Rectal smooth muscle tissue (tissue), 1 donor: ENCODE measurements around the gene SLCO2A1.

Source experiments
- H3K27ac ChIP-seq: one replicate; pipeline ENCODE4 v1.7.0; 2013; ENCODE audit warnings: low read depth, low read length, inconsistent platforms
- H3K27me3 ChIP-seq: one replicate; pipeline ENCODE4 v1.7.0; 2013; ENCODE audit warnings: low read length; ENCODE audit not compliant: control insufficient read depth, insufficient read depth
- H3K36me3 ChIP-seq: one replicate; pipeline ENCODE4 v1.7.0; 2013; ENCODE audit warnings: low read length; ENCODE audit not compliant: control insufficient read depth, insufficient read depth
- H3K4me1 ChIP-seq: one replicate; pipeline ENCODE4 v1.7.0; 2013; ENCODE audit warnings: low read length; ENCODE audit not compliant: control insufficient read depth, insufficient read depth
- H3K4me3 ChIP-seq: one replicate; pipeline ENCODE4 v1.7.0; 2013; ENCODE audit warnings: low read length
- H3K9ac ChIP-seq: one replicate; pipeline ENCODE4 v1.7.0; 2013; ENCODE audit warnings: low read length

The SLCO2A1 gene

DNA sequence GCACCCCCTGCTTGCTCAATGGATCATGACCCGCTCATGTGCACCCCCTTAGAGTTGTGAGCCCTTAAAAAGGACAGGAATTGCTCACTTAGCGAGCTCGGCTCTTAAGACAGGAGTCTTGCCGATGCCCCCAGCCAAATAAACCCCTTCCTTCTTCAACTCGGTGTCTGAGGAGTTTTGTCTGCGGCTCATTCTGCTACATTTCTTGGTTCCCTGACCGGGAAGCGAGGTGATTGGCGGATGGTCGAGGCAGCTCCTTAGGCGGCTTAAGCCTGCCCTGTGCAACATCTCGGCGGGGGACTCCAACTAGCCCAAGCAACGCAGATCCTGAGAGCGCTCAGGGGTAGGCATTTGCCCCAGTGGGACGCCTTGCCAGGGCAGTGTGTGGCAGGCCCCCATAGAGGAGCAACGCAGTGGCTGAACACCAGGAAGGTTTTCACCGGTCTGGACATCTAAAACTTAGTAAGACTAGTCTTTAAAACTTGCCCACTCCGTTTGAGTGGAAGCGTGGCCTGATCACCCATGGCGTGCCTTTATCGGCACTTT is 9.5 kb downstream of the SLCO2A1 start:
- Histone ChIP-seq H3K4me3 (no peak overlapping the region), H3K27me3 (no peaks in the 10 kb centered on the region), H3K9ac (no peak overlapping the region), H3K36me3 (no peaks in the 10 kb centered on the region), H3K27ac (no peak overlapping the region), H3K4me1 (no peaks in the 10 kb centered on the region)

- Histone ChIP-seq H3K4me3 (no peak overlapping the region), H3K27ac (no peak overlapping the region), H3K36me3 (no peaks in the 10 kb centered on the region), H3K4me1 (no peaks in the 10 kb centered on the region), H3K9ac (no peak overlapping the region), H3K27me3 (no peaks in the 10 kb centered on the region)
Measured at GRCh38 chr3:134018850-134019249, 10.9 kb downstream of the SLCO2A1 start.

GRCh38 chr3:134018406-134018805 is 11.3 kb downstream of the SLCO2A1 start:
- Histone ChIP-seq H3K4me1 (no peaks in the 10 kb centered on the region), H3K27ac (no peak overlapping the region), H3K27me3 (no peaks in the 10 kb centered on the region), H3K9ac (no peak overlapping the region), H3K36me3 (no peaks in the 10 kb centered on the region), H3K4me3 (no peak overlapping the region)

DNA sequence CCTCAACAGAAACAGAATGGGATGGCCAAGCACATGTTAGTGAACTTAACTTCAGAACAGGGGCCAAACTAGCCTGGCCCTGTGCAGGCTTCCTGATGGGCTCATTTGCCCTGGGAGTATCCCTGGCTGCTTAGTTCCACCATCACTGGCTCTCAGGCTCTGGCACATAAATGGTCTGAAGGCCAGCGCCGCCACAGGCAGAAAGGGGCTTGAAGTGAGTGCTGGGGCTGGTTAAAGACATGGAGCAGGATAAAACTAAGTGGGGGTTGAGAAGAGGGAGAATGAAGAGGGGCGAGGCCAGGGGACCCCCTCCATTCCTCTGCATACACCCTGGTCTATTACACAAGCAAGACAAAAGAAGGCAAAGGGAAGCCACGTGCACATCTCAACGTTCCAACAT is 12.2 kb downstream of the SLCO2A1 start:
- no peak overlapping the region for H3K9ac ChIP-seq
- no peak overlapping the region for H3K27ac ChIP-seq
- H3K27me3 ChIP-seq: no peaks in the 10 kb centered on the region
- no peak overlapping the region for H3K4me3 ChIP-seq
- no peaks in the 10 kb centered on the region for H3K4me1 ChIP-seq
- no peaks in the 10 kb centered on the region for H3K36me3 ChIP-seq

DNA sequence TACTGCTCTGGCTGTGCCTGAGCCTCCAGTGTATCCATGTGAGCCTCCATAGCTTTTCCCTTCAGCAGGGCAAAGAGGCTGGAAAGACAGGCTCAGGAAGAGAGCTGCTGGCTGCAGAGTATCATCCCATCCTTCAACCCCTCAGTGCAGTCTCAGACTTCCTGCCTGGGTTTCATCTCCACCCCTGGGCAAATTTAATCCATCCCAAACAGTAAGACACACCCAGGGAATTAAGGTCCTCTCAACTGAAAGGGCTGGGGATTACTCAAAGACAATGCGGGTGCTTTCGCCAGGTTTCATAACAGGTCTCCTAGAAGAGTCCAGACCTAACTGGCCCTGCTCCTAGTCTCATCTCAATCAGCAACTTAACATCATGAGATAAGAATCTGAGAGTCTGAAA is 15.5 kb downstream of the SLCO2A1 start:
- Histone ChIP-seq H3K4me3 (no peak overlapping the region), H3K27ac (no peak overlapping the region), H3K4me1 (no peaks in the 10 kb centered on the region), H3K36me3 (no peaks in the 10 kb centered on the region), H3K27me3 (no peaks in the 10 kb centered on the region), H3K9ac (no peak overlapping the region)

GRCh38 chr3:134013280-134013679 is 16.4 kb downstream of the SLCO2A1 start:
- Histone ChIP-seq H3K36me3 (no peaks in the 10 kb centered on the region), H3K27ac (no peak overlapping the region), H3K4me1 (no peaks in the 10 kb centered on the region), H3K4me3 (no peak overlapping the region), H3K9ac (no peak overlapping the region), H3K27me3 (no peaks in the 10 kb centered on the region)

GRCh38 chr3:134009345-134010000 is 20.3 kb downstream of the SLCO2A1 start:
- no peak overlapping the region for H3K27ac ChIP-seq
- H3K36me3 ChIP-seq: no peaks in the 10 kb centered on the region
- H3K4me3 ChIP-seq: no peak overlapping the region
- no peak overlapping the region for H3K9ac ChIP-seq
- H3K4me1 ChIP-seq: no peaks in the 10 kb centered on the region
- no peaks in the 10 kb centered on the region for H3K27me3 ChIP-seq

DNA sequence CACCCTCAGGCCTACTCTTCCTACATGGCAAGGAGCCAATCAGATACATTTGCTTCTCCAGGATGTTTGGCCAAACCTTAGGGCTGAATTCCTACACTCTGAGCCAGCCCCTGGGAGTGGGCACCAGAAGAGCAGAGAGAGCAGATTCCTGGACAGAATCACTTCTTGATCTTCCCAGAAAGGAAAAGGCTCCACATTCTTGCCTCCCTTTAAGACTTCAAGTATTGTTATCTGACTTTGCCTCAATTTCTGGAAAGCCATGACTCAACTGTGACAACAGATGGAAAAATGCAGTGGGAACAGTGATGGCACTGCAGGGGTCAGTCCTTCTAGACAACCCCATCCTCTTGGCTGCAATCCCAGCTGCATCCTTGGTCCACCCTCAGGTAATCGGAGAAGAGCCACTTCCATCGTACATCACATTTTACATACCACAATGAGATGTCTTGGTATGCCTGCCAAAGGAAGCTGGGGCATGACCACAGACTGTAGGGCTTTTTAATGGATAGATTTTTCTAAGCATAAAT is 21.0 kb downstream of the SLCO2A1 start:
- Histone ChIP-seq H3K27ac (no peak overlapping the region), H3K4me3 (no peak overlapping the region), H3K4me1 (no peaks in the 10 kb centered on the region), H3K9ac (no peak overlapping the region), H3K27me3 (no peaks in the 10 kb centered on the region), H3K36me3 (no peaks in the 10 kb centered on the region)

DNA sequence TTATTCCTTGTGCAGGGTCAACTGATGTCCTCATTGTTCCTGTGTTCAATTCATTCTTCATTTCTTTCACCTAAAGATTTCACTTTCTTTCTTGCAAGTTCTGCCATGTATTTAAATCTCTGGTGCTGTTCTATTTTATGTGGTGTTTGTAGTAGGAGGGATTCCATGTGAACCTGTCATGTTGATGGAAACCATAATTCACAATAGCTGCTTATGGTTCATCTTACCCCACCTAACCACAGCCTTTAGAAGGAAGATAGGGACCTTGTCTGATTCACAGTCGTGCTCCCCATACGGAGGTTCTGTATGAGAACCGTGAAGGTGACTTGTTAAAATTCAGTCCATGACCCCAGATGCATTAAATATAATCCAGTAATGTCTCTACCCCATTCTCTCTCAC is 21.9 kb downstream of the SLCO2A1 start:
- Histone ChIP-seq H3K4me3 (no peak overlapping the region), H3K27me3 (no peaks in the 10 kb centered on the region), H3K36me3 (no peaks in the 10 kb centered on the region), H3K27ac (no peak overlapping the region), H3K9ac (no peak overlapping the region), H3K4me1 (no peaks in the 10 kb centered on the region)

GRCh38 chr3:134004841-134005240 is 24.9 kb downstream of the SLCO2A1 start:
- no peak overlapping the region for H3K9ac ChIP-seq
- H3K4me1 ChIP-seq: no peaks in the 10 kb centered on the region
- no peaks in the 10 kb centered on the region for H3K36me3 ChIP-seq
- H3K4me3 ChIP-seq: no peak overlapping the region
- H3K27me3 ChIP-seq: no peaks in the 10 kb centered on the region
- H3K27ac ChIP-seq: no peak overlapping the region

- no peaks in the 10 kb centered on the region for H3K27me3 ChIP-seq
Measured at GRCh38 chr3:134003066-134003465, 26.7 kb downstream of the SLCO2A1 start.

GRCh38 chr3:134002306-134002705 is 27.4 kb downstream of the SLCO2A1 start:
- H3K4me3 ChIP-seq: no peak overlapping the region
- no peaks in the 10 kb centered on the region for H3K36me3 ChIP-seq
- no peaks in the 10 kb centered on the region for H3K27me3 ChIP-seq
- no peak overlapping the region for H3K9ac ChIP-seq
- H3K27ac ChIP-seq: no peak overlapping the region
- H3K4me1 ChIP-seq: no peaks in the 10 kb centered on the region

More at GRCh38 chr3:134003066-134003465, 26.7 kb downstream of the SLCO2A1 start:
- Histone ChIP-seq H3K36me3 (no peaks in the 10 kb centered on the region), H3K27ac (no peak overlapping the region), H3K9ac (no peak overlapping the region), H3K4me1 (no peaks in the 10 kb centered on the region), H3K4me3 (no peak overlapping the region)

- Histone ChIP-seq H3K27me3 (no peaks in the 10 kb centered on the region), H3K27ac (no peak overlapping the region), H3K9ac (no peak overlapping the region), H3K36me3 (no peaks in the 10 kb centered on the region), H3K4me1 (no peaks in the 10 kb centered on the region), H3K4me3 (no peak overlapping the region)
Measured at GRCh38 chr3:134001251-134001650, 28.5 kb downstream of the SLCO2A1 start.
